GM19043 (cell line): ENCODE measurements around the gene MYH9.
"Not testable (repeated sequence)": the region's sequence is repeated elsewhere in the genome, so short reads cannot be mapped to it uniquely, and the experiment has no call there.

ENCODE experiments used
- ATAC-seq: cut with Tn5 transposase; IDR thresholded peaks from one replicate; pipeline ENCODE4 v1.9.1; 2021; ENCODE audit warnings: low read depth; ENCODE audit not compliant: unreplicated experiment

Gene MYH9

GRCh38 chr22:36387959-36388726, at the start of gene MYH9:
Gene MYH9, minus strand, starts transcription at chr22:36387967. Its CDS starts 38,731 bp downstream, at chr22:36349236.
- peak; percentile 68 for ATAC-seq

DNA sequence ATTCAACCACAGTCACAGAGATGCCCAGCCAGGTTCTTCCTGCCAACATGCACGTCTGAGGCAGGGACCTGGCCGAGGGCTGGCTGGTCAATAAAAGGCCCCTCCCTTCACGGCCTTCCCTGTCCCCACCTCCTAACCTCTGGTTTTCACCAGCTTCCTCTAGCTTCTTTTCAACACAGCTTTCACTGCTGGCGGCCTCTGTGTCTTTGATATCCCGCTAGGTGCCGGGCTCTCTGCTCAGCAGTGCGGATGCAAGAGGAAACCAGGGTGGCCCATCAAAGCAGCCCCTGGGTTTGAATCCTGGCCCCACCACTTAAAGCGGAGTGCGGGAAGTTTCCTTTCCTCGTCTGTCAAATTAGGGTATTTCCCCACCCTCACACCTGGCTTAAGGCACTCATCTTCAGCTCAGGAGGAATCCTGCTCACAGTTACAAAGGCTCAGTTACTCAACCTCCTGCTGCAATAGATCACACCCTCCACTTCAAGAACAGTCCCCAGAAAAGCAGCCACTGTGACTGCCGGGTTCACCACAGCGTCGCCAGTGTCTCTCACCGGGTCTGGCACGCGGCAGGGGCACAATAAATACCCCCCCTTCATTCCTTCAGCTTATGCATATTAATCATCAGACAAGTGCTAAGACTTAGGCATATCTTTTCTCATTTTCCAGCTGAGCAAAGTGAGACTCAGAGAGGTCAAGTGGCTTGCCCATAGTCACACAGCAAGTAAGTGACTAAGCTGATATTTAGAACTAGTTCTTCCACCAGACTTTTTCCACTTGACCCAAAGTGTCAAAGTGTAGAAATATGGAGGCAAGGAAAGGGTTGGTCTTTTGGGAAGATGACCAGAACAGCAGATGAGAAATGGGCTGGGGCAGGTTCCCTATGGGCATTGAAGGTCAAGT, 48.0 kb upstream of the MYH9 start:
- no peak for ATAC-seq

- no peak for ATAC-seq
Observed at GRCh38 chr22:36433318-36434231, 45.8 kb upstream of the MYH9 start.

DNA sequence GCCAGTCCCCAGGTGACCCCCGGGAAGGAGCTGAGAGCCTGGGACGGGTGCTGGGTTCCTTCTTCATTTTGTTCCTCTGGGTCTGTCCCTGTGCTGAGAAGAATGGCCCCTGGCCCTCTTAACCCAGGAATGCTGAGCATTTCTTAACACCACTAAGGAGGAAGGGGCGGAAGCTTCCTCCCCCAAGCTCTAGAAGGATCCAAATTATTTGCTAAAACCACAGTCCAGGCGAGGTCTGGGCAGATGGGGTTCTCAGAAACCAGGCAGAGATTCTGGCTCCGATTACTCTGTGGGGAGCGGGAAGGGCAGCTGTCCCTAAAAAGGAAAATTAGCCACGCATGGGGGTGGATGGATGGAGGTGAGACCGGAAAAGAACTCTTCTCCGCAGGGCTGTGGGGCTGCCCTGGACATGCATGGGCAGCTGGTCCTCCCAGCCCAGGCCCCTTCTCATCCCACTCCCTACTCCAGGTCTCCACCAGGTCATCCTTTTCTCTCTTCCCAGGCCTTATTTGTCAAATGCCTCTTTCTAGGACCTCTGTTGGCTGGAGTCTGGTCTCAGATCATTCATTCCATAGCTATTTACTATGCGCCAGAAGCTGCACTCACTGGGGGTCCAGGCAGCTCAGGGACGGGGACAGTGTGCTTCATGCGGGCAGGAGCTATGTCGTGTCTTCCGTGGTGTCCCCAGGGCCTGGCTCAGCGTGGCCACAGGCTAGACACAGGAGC, 45.0 kb upstream of the MYH9 start:
- no peak for ATAC-seq

DNA sequence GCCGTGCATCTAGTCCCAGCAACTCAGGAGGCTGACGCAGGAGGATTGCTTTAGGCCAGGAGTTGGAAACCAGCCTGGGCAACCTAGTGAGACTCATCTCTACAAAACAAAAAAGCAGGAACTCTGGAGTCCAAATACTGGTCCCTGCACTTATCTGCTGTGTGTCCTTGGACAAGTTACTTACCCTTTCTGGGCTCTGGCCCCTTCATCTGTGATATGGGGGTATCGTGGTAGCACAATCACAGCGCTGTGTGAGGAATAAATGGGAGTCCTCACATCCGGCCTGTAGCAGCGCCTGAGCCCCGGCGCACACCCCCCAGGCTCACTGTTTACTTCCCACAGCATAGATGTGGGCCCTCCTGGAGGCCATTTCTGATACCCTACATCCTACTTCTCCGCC, 44.2 kb upstream of the MYH9 start:
- no peak for ATAC-seq

- ATAC-seq, result no peak
Observed at GRCh38 chr22:36430863-36431262, 43.1 kb upstream of the MYH9 start.

GRCh38 chr22:36427952-36428351, 40.2 kb upstream of the MYH9 start:
- ATAC-seq, result not testable (repeated sequence)

- ATAC-seq, result no peak
Observed at GRCh38 chr22:36425977-36426523, 38.3 kb upstream of the MYH9 start.

- no peak for ATAC-seq
Observed at GRCh38 chr22:36424901-36425579, 37.3 kb upstream of the MYH9 start.

DNA sequence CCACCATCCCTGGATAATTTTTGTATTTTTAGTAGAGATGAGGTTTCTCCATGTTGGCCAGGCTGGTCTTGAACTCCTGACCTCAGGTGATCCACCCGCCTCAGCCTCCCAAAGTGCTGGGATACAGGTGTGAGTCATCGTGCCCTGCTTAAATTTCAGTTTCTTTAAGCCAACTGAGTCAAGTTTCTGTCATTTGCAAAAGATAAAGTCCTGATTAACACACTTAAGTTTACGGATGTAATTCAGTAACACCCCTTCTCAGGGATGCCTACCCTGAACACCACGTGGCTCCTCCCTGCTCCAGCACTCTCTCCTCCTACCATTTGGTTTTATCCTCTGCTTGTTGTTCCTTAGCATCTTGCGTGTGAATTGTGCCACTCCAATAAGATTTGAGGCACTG, 36.7 kb upstream of the MYH9 start:
- ATAC-seq, result not testable (repeated sequence)

DNA sequence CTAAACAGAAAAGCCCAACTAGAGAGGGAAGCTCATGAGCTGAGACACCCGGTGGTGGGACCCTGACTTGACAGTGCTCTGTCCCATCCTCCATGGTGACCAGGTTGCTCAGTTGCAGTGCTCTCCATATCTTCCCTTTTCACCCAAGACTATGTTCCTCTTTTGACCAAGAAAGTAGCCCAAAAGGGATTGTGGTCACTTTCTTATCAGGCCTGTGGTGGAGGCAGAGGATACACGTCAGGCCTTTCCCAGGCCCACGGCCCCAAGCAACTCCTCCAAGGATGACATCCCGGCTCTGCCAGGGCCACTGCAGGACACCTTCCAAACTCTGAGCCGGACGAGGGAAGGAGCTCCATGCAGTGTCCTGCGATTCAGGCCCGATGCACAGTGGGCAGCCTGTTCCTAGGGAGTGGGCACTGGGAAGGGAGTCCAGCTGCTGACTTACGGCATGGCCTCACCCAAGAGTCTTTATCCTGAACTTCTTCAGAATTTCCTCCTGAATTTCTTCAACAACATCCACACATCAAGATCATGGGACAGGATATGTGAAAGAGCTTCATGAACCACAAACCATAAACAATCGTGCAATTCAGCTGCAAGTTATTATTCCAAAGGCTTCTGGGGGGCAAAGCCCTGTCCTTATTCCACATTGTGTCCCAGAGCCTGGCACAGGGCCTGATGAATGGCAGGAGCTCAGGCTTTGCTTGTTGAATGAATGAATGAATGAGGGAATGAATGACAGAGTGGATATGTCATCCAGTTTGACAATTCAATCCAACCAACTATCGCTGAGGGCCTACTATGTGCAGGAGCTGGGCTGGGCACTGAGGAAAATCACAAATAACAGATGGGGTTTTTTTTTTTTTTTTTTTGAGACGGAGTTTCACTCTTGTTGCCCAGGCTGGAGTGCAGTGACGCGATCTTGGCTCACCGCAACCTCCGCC, 36.0 kb upstream of the MYH9 start:
- no peak for ATAC-seq

- no peak for ATAC-seq
Observed at GRCh38 chr22:36422287-36423014, 34.7 kb upstream of the MYH9 start.

DNA sequence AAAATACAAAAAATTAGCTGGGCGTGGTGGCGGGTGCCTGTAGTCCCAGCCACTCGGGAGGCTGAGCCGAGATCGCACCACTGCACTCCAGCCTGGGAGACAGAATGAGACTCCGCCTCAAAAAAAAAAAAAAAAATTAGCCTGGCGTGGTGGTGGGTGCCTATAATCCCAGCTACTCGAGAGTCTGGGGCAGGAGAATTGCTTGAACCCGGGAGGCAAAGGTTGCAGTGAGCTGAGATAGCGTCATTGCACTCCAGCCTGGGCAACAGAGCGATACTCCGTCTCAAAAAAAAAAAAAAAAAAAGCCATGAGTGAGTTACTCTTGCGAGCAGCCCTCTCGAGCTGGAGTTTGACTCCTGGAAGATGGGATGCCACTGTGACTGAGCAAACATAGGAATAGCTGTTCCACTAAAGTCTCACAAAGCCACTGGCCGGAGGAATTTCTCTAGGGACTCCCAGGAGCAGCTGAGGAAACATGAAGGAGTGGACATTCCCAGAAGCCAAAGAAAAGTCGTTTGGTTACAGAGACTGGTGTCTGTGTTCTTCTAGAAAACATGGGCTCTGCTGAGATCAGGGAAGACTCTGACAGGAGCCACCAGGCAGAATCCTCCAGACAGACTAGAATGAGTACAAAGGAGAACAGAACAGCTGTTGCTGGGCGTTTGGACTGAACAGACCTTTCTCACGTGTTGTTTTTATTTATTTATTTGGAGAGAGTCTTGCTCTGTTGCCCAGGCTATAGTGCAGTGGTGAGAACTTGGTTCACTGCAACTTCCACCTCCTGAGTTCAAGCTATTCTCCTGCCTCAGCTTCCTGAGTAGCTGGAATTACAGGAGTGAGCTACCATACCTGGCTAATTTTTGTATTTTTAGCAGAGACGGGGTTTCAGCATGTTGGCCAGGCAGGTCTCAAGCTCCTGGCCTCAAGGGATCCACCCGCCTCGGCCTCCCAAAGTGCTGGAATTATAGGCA, 32.4 kb upstream of the MYH9 start:
- no peak for ATAC-seq

DNA sequence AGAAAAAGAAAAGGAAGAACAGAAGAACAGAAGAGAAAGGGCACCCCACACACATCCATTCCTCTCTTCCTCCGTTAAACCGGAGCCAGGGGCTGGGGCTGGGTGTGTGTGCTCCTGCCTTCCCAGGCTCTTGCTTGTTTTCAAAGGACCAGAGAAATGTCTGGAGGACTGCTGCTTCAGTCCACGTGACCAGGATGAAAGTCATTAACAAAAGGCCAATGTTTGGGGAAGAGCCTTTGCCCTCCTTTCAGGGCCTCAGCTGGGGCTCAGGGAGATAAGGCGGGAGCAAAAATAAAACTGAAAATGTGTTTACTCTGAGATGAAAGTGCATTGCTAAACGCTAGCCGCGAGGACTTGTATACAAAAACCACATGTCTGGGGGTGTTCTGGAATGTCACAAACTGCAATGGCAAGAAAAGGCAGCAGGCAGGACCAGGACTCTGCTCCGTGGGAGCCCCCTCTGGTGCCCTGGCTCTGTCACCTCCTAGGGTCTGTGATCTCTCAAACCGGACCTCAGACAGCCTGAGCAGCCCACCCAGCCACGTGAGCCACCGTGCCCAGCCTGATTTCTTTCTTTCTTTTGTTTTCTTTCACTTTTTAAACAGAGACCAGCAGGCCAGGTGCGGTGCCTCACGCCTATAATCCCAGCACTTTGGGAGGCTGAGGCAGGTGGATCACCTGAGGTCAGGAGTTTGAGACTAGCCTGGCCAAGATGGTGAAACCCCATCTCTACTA, 31.6 kb upstream of the MYH9 start:
- no peak for ATAC-seq

DNA sequence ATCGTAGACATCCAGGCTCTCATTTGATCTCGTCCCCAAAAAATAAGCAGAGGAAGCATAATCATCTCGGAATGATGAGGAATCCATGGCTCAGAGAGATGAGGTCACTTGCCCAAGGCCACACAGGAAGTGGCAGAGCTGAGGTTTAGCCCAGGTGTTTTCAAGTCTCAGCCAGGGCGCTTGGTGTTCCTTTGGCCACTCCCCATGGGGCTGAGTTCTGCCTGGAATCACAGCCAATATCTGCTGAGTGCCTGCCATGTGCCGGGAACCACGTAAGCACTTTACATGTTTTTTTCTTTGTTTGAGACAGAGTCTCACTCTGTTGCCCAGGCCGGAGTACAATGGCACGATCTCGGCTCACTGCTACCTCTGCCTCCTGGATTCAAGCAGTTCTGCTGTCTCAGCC, 29.5 kb upstream of the MYH9 start:
- ATAC-seq, result no peak
